ENCODE results near the gene CA5B. TPM values are rescaled to one million over a fixed set of nuclear protein-coding genes. Genes with fewer than 3 reads are reported as not detected.

Gene CA5B
- total RNA-seq, 5 donors from 2014 or later (not counting 1 experiment from before 2014, with no cell fraction given): 34.2 to 80.9 (median 44.6) TPM

Other genes starting within 250 kb of the CA5B start
- under 1 TPM in 1 of 5 donors, not detected in 4; 0.51 TPM for gene PIR, start 244.9 kb upstream of the CA5B start, total RNA-seq
- not detected for gene BMX, start 237.5 kb upstream of the CA5B start, total RNA-seq
- gene ACE2, start 137.3 kb upstream of the CA5B start, total RNA-seq: not detected
- gene CLTRN, start 73.5 kb upstream of the CA5B start, total RNA-seq: under 1 TPM; 0.38 to 0.79 (median 0.45) TPM
- 10 to 100 TPM; 18.5 to 35.4 (median 21.6) TPM for gene ZRSR2, start 52.2 kb downstream of the CA5B start, total RNA-seq
- 10 to 100 TPM; 19.1 to 29.5 (median 25.3) TPM for gene AP1S2, start 116.5 kb downstream of the CA5B start, total RNA-seq